GM19025 (cell line): ENCODE data around the gene CAB39L.

Experiments used
- ATAC-seq: cut with Tn5 transposase; IDR thresholded peaks from one replicate; pipeline ENCODE4 v1.9.1; 2021; ENCODE audit warnings: mild to moderate bottlenecking, low read depth, moderate library complexity; ENCODE audit not compliant: unreplicated experiment

CAB39L gene

GRCh38 chr13:49403996-49404702, 39.7 kb downstream of the CAB39L start:
- ATAC-seq: no peak

- ATAC-seq: no peak
Measured at GRCh38 chr13:49400755-49401659, 42.9 kb downstream of the CAB39L start.

- no peak for ATAC-seq
Measured at GRCh38 chr13:49399801-49400472, 43.9 kb downstream of the CAB39L start.

GRCh38 chr13:49395878-49396380, 47.9 kb downstream of the CAB39L start:
- ATAC-seq: no peak

GRCh38 chr13:49395451-49395865, 48.4 kb downstream of the CAB39L start:
- ATAC-seq: no peak

- no peak for ATAC-seq
Measured at GRCh38 chr13:49388091-49388635, 55.7 kb downstream of the CAB39L start.

GRCh38 chr13:49386664-49387063, 57.2 kb downstream of the CAB39L start:
- no peak for ATAC-seq

GRCh38 chr13:49376121-49376520, 67.7 kb downstream of the CAB39L start:
- ATAC-seq: no peak

GRCh38 chr13:49374585-49375290, 69.1 kb downstream of the CAB39L start:
- no peak for ATAC-seq

- no peak for ATAC-seq
Measured at GRCh38 chr13:49373716-49374115, 70.1 kb downstream of the CAB39L start.

GRCh38 chr13:49371943-49372613, 71.8 kb downstream of the CAB39L start:
- no peak for ATAC-seq

- no peak for ATAC-seq
Measured at GRCh38 chr13:49370371-49370770, 73.5 kb downstream of the CAB39L start.

- ATAC-seq: no peak
Measured at GRCh38 chr13:49369866-49370265, 74.0 kb downstream of the CAB39L start.

- no peak for ATAC-seq
Measured at GRCh38 chr13:49368688-49369087, 75.2 kb downstream of the CAB39L start.

GRCh38 chr13:49367640-49368422, 76.0 kb downstream of the CAB39L start:
- ATAC-seq: no peak

- no peak for ATAC-seq
Measured at GRCh38 chr13:49366841-49367240, 77.0 kb downstream of the CAB39L start.

- ATAC-seq: no peak
Measured at GRCh38 chr13:49357694-49358093, 86.2 kb downstream of the CAB39L start.

- no peak for ATAC-seq
Measured at GRCh38 chr13:49356223-49356622, 87.6 kb downstream of the CAB39L start.

GRCh38 chr13:49354719-49355118, 89.1 kb downstream of the CAB39L start:
- no peak for ATAC-seq
